Type B pancreatic cell (in vitro differentiated cells): ENCODE measurements around the gene PERCC1. TPM values are rescaled to one million over a fixed set of nuclear protein-coding genes. Genes with fewer than 3 reads are reported as not detected.

ENCODE experiments used
- DNase-seq: peaks from one replicate; pipeline ENCODE4 v3.0.0; 2021; ENCODE audit warnings: mixed read lengths; ENCODE audit not compliant: unreplicated experiment; ENCODE audit errors: extremely low spot score
- H3K27ac Mint-ChIP-seq: 2 replicates; pipeline ENCODE4 v1.8.0; 2021; ENCODE audit warnings: mild to moderate bottlenecking, mixed read lengths
- H3K27me3 Mint-ChIP-seq: 2 replicates; pipeline ENCODE4 v1.8.0; 2021; ENCODE audit warnings: mixed read lengths
- H3K36me3 Mint-ChIP-seq: 2 replicates; pipeline ENCODE4 v1.8.0; 2021; ENCODE audit warnings: mixed read lengths
- H3K4me1 Mint-ChIP-seq: one replicate; pipeline ENCODE4 v1.8.0; 2021; ENCODE audit warnings: mixed read lengths; ENCODE audit not compliant: unreplicated experiment
- H3K4me3 Mint-ChIP-seq: 2 replicates; pipeline ENCODE4 v1.8.0; 2021; ENCODE audit warnings: mild to moderate bottlenecking, mixed read lengths
- H3K9me3 Mint-ChIP-seq: 2 replicates; pipeline ENCODE4 v1.8.0; 2021; ENCODE audit warnings: mixed read lengths
- total RNA-seq: library from RNA; stranded (reverse); gene quantifications from 2 replicates; pipeline ENCODE4 v1.2.1, GENCODE V29; 2021; ENCODE audit warnings: low replicate concordance
- TF ChIP-seq, protein P1 (sequence below): fragments of 200-600 bp; sonication (generic); conservative IDR thresholded peaks from 2 replicates; pipeline ENCODE4 v1.5.0; 2021; ENCODE audit warnings: antibody characterized with exemption, mild to moderate bottlenecking

Gene PERCC1
- total RNA-seq, 1 donor from 2014 or later, result 0.77 TPM

GRCh38 chr16:1401758-1402154 is 29.1 kb upstream of the PERCC1 start:
- no peak overlapping the region for H3K4me3 Mint-ChIP-seq
- no peaks in the 10 kb centered on the region for H3K9me3 Mint-ChIP-seq
- TF ChIP-seq, protein P1, sequence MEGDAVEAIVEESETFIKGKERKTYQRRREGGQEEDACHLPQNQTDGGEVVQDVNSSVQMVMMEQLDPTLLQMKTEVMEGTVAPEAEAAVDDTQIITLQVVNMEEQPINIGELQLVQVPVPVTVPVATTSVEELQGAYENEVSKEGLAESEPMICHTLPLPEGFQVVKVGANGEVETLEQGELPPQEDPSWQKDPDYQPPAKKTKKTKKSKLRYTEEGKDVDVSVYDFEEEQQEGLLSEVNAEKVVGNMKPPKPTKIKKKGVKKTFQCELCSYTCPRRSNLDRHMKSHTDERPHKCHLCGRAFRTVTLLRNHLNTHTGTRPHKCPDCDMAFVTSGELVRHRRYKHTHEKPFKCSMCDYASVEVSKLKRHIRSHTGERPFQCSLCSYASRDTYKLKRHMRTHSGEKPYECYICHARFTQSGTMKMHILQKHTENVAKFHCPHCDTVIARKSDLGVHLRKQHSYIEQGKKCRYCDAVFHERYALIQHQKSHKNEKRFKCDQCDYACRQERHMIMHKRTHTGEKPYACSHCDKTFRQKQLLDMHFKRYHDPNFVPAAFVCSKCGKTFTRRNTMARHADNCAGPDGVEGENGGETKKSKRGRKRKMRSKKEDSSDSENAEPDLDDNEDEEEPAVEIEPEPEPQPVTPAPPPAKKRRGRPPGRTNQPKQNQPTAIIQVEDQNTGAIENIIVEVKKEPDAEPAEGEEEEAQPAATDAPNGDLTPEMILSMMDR, result no peak
- DNase-seq, result no peak
- no peaks in the 10 kb centered on the region for H3K27me3 Mint-ChIP-seq
- no peaks in the 10 kb centered on the region for H3K4me1 Mint-ChIP-seq
- no peak overlapping the region for H3K27ac Mint-ChIP-seq
- no peaks in the 10 kb centered on the region for H3K36me3 Mint-ChIP-seq

GRCh38 chr16:1403036-1403435 is 27.8 kb upstream of the PERCC1 start:
- Mint-ChIP-seq H3K36me3 (no peaks in the 10 kb centered on the region), H3K27me3 (no peaks in the 10 kb centered on the region), H3K4me3 (no peak overlapping the region), H3K4me1 (no peaks in the 10 kb centered on the region), H3K27ac (no peak overlapping the region), H3K9me3 (no peaks in the 10 kb centered on the region)
- TF ChIP-seq, protein P1, result no peak
- no peak for DNase-seq

GRCh38 chr16:1403733-1404132 is 27.1 kb upstream of the PERCC1 start:
- TF ChIP-seq, protein P1, result no peak
- no peak overlapping the region for H3K27ac Mint-ChIP-seq
- no peaks in the 10 kb centered on the region for H3K4me1 Mint-ChIP-seq
- no peak for DNase-seq
- H3K9me3 Mint-ChIP-seq, result no peaks in the 10 kb centered on the region
- H3K4me3 Mint-ChIP-seq, result no peak overlapping the region
- H3K36me3 Mint-ChIP-seq, result no peaks in the 10 kb centered on the region
- H3K27me3 Mint-ChIP-seq, result no peaks in the 10 kb centered on the region

GRCh38 chr16:1407753-1408152 is 23.1 kb upstream of the PERCC1 start:
- Mint-ChIP-seq H3K4me1 (peaks cover 10% of the 10 kb centered on the region), H3K36me3 (no peaks in the 10 kb centered on the region), H3K9me3 (no peaks in the 10 kb centered on the region), H3K4me3 (peak overlapping the region; percentile 84), H3K27ac (peak overlapping the region; percentile 70), H3K27me3 (no peaks in the 10 kb centered on the region)
- DNase-seq, result no peak
- TF ChIP-seq, protein P1, result no peak

DNA sequence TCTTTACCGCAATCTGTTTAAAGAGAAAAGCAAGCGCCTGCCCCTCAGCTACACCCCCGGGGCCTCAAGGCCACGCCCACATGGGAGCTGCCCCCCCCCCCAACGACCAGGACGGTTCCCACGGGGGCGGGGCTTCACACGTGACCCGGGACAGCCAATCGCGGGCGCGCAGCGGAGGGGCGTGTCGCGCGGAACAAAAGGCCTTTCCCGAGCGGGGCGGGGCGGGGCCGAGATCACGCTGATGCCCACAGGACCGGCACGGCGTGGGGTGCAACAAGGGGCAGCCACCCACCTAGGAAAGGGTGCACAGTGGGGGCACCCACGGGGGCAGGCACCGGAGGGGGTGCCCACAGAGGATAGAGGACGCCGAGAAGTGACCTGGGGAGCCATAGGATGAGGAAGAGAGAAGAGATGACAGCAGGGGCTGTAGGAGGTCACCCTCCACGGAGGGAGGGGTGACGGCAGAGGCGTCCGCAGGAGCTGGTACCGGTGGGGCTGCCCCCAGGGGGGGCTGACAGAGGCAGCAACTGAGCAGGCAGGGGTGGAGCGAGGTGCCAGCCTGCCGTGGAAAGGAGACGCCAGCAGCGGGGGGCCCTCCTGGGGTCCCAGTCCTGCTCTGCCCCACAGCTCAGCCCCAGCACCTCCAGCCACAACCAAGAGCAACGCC is 22.6 kb upstream of the PERCC1 start:
- no peaks in the 10 kb centered on the region for H3K36me3 Mint-ChIP-seq
- H3K9me3 Mint-ChIP-seq, result no peaks in the 10 kb centered on the region
- TF ChIP-seq, protein P1, result no peak
- peak; percentile 96 for DNase-seq
- H3K27ac Mint-ChIP-seq, result no peak overlapping the region
- H3K4me3 Mint-ChIP-seq, result peak overlapping the region; percentile 84
- no peaks in the 10 kb centered on the region for H3K27me3 Mint-ChIP-seq
- peaks cover 10% of the 10 kb centered on the region for H3K4me1 Mint-ChIP-seq

- DNase-seq, result no peak
- H3K4me1 Mint-ChIP-seq, result peaks cover 16% of the 10 kb centered on the region
- no peaks in the 10 kb centered on the region for H3K27me3 Mint-ChIP-seq
- peak overlapping the region; percentile 59 for H3K4me3 Mint-ChIP-seq
- TF ChIP-seq, protein P1, result no peak
- H3K36me3 Mint-ChIP-seq, result no peaks in the 10 kb centered on the region
- no peaks in the 10 kb centered on the region for H3K9me3 Mint-ChIP-seq
- H3K27ac Mint-ChIP-seq, result no peak overlapping the region
These were observed 18.0 kb upstream of the PERCC1 start for GRCh38 chr16:1412847-1413246.
